HT-29 (cell line): Measurements from ENCODE around the gene PBOV1. TPM values are rescaled to one million over a fixed set of nuclear protein-coding genes. Genes with fewer than 3 reads are reported as not detected.

ENCODE experiments used
- DNase-seq: peaks from one replicate; pipeline ENCODE4 v3.0.0-alpha.2; 2015; ENCODE audit warnings: low spot score
- total RNA-seq: library from RNA; depleted of rRNA; stranded (reverse); fragments of >200 nt; shearing (Covaris generic); gene quantifications from 2 replicates; pipeline ENCODE4 v1.2.3, GENCODE V29; 2014; rRNA removed

The PBOV1 gene
- total RNA-seq, 1 experiment from 2014 or later, result not detected

DNA sequence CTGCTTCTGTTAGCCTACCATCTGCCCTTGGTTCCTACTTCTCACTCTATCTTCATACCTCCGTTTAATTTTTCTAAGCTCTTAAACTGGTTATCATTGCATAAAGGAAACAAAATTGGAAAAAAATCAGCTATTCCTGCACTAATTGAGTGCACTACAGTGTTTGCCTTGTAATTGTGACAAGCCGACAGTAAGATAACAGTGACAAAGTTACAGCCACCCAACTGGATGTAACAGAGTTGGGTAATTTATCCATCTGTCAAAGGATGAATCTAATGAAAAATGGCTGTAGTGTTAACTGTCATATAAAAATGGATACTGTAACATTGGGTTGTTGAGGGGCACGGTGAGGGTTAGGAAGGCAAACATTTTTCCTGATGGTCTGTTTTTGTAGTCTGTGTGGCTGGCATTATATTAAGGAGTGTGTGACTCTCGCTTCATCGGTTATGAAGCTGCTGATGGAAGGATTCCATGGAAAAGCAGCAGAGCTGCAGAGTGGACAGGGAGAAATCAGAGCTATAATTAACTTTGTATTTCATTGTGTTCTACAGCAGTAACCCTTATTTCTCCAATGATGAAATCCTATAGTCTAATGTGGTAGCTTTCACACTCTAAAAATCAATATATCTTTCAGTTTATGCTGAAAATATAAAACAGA lies 12.7 kb downstream of the PBOV1 start:
- DNase-seq, result no peak

GRCh38 chr6:138204792-138205384 lies 13.4 kb downstream of the PBOV1 start:
- no peak for DNase-seq

DNA sequence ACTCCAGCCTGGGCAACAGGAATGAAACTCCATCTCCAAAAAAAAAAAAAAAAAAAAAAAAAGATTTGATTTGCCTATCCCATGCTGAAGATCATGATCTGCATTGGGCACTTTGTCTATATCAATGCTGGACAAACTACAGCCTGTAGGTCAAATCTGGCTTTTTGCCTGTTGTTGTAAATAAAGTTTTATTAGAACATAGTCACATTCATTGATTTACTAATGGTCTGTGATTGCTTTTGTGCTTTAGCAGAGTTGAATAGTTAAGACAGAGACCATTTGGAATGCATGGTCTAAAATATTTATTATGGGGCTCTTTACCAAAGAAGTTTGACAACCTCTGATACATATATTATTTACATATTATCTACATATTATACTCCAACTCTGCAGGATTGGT lies 14.0 kb downstream of the PBOV1 start:
- DNase-seq, result no peak

GRCh38 chr6:138203315-138203714 lies 15.0 kb downstream of the PBOV1 start:
- no peak for DNase-seq

GRCh38 chr6:138201836-138202235 lies 16.5 kb downstream of the PBOV1 start:
- DNase-seq, result no peak

DNA sequence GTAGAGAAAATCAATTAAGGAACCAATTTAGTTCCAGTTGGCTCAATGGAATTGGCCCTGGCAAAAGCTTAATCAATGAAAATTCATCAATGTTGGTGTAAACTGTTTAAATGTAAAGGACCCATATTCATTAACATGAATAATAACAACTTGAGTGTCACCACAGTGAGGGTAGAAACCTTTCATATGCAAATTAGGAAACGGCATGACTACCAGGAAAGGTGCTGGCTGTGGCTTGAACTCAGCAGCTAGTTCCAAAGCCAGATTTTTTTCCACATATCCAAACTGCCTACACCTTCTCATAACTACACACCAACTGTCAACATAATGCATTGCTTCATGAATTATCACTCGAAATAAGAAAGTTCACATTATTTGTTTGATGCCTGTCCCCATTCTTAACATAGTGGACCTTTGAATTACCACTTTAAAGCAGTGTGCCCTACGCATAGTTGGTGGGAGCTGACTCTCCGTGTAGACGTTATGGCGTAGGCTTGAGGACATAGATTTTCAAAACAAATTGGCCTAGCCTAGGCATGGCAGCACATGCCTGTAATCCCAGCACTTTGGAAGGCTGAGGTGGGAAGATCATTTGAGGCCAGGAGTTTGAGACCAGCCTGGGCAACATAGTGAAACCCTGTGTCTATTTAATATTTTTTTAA lies 19.7 kb downstream of the PBOV1 start:
- no peak for DNase-seq

DNA sequence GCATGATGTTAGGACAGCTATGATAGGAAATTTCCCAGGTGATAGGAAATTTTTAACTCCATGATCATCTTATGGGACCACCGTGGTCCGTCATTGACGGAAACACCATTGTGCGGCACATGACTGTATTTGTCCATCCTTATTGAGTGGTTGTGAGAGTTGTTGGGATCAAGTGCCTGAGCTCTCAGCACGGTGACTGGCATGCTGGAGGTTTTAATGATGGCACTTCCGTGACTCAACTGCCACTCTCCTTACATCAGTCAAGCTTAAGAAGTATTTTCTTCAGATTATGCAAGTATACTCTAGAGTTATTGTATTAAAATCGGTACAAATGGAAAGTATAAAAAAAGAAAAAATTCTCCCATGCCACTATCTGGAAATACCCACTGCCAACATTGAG lies 20.7 kb downstream of the PBOV1 start:
- DNase-seq, result no peak

GRCh38 chr6:138196122-138196738 lies 22.1 kb downstream of the PBOV1 start:
- no peak for DNase-seq

- no peak for DNase-seq
Measured at GRCh38 chr6:138194287-138194686, 24.0 kb downstream of the PBOV1 start.

DNA sequence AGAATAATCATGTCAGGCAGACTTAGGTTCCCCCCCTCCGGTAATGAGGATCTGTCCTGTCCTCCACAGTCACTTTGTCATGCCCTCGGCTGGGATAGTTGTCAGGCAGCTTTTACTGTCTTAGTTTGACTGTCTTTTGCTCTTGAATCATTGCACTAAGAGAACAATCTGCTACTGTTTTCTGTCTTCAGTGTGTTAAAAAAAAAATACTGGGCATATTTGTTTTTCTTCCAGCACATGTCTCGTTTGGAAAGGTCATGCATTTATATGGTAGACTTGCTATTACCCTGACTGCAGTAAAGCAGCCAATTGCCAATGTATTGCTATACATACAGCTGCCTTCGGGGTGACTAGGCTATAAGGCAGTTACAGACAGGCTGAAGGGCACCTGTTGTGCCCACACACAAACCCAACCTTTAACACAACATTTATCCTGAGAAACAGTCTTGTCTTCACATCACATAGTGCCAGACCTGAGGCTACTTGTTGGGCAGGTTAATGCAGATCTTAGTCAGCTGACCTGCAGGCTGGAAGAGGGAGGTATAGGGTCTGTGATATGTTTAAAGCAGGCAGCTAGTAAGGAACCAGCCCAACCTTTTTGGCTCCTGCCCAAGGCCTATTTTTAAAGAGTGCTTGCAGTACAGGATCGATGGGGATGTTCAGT lies 29.9 kb downstream of the PBOV1 start:
- peak; percentile 33 for DNase-seq

- no peak for DNase-seq
Measured at GRCh38 chr6:138187156-138187555, 31.1 kb downstream of the PBOV1 start.

DNA sequence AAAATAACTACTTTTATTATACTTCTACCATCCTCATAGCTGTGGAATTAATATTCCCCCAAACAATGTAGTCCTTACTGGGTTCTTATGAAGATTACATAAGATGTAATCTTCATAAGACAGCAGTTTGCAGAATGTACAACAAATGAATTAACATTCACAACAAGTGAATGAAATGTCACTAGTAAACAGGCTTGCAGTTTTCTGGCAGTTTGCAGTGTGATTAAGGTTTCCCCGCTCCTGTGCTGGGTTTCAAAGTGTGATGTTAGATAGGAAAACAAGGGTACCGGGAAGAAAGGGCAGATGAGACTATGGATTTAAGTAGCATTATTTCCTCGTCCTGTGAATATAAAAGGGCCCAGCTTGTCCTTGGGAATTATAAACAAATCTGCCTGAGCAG lies 34.1 kb downstream of the PBOV1 start:
- no peak for DNase-seq

GRCh38 chr6:138183790-138184134 lies 34.5 kb downstream of the PBOV1 start:
- DNase-seq, result no peak

DNA sequence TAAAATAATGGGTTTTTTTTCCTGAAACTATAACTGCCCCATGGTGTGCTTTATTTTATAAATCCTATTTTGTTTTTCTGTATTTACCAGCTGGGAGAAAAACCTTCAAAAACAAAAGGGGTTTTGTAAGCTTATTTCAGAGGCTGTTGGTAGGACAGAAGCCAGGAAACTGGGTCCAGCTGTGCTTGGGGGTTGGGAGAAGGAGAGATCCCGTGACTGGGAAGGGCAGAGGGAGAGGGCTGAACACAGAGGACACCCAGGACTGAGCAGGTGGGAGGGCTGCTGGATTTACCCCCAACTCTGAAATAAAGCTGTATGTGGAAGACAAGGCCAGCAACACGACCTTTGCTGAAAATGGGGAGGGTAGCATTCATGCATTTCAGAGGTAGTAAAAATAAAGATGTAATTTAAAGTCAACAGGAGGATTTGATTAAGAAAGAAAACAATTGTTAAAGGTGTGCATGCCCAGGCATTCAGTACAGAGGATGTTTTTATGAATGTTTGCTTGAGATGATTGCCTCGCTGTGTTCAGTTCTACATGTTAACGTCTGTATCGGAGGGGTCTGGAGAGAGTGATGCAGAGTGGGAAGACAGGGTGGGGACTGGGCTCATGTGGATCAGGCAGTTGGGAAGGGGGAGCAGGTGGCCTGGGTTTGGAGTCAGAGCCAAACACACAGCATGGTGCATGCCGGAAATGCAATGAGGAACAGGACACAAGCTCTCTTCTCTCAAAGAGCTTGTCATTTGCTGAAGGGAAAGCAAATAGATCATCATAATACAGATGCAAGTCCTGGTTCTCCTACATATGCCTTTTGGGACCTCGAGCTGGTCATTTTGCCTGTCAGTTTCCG lies 35.1 kb downstream of the PBOV1 start:
- DNase-seq, result no peak

DNA sequence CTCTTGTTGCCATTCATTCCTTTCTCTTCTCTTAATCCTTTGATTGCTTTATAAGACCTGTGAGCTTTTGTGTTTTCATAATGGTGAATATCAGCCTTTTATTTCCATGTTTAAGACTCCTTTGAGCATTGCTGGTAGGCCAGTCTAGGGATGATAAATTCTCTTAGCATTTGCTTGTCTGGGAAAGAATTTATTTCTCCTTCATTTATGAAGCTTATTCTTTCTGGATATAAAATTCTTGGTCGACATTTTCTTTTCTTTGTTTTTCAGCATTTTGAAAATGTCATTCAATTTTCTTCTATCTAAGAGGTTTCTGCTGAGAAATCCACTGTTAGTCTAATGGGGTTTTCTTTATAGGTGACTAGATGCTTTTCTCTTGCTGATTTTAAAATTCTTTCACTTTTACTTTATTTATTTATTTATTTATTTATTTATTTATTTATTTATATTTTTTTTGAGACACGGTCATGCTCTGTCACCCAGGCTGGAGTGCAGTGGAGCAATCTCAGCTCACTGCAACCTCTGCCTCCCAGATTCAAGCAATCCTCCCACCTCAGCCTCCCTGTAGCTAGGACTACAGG lies 41.5 kb downstream of the PBOV1 start:
- no peak for DNase-seq

- no peak for DNase-seq
Measured at GRCh38 chr6:138175596-138175995, 42.7 kb downstream of the PBOV1 start.

Other genes starting within 250 kb of the PBOV1 start
- gene PERP, start 111.1 kb downstream of the PBOV1 start, total RNA-seq, result 69.0 and 71.2 TPM in 2 replicates
- 8.7 and 10.0 TPM in 2 replicates for gene ARFGEF3, start 56.6 kb downstream of the PBOV1 start, total RNA-seq
- gene SMIM28, start 159.4 kb upstream of the PBOV1 start, total RNA-seq, result not detected in 2 replicates
- gene HEBP2, start 185.7 kb upstream of the PBOV1 start, total RNA-seq, result 124 and 130 TPM in 2 replicates